ENCODE results near the gene PRPF19. TPM values are rescaled to one million over a fixed set of nuclear protein-coding genes. Genes with fewer than 3 reads are reported as not detected.
A peak's percentile ranks its signal among the peaks of the same experiment; 100 is the strongest.

PRPF19 gene
- total RNA-seq, 1 donor = 39.8 TPM

- peaks cover 30% of the 10 kb centered on the region for H3K79me2 ChIP-seq (ENCODE audit: insufficient read depth, low read length)
- peak within 1 kb of the TSS; percentile 99 for H3K4me2 ChIP-seq (ENCODE audit: insufficient read depth, low read length)
- peak within 1 kb of the TSS; percentile 89 for H3K4me3 ChIP-seq (ENCODE audit: insufficient read depth, low read length)
- peak; percentile 99 for DNase-seq (ENCODE audit: insufficient read length, low spot score, missing footprints)
- no peaks in the 10 kb centered on the region for H3K9me3 ChIP-seq (ENCODE audit: low read depth, low read length)
- peak within 1 kb of the TSS; percentile 99 for H2AFZ ChIP-seq (ENCODE audit: low read length)
- H3K4me1 ChIP-seq (ENCODE audit: insufficient read depth, low read length) = peaks cover 22% of the 10 kb centered on the region
- H4K20me1 ChIP-seq (ENCODE audit: insufficient read depth, low read length) = peaks cover 3% of the 10 kb centered on the region
- H3K36me3 ChIP-seq (ENCODE audit: insufficient read depth, low read length) = no peaks in the 10 kb centered on the region
- no peak for TF ChIP-seq CTCF (IDR thresholded peaks at IDR 0.05; ENCODE audit: extremely low read depth, low read depth, low read length)
- peak within 1 kb of the TSS; percentile 94 for H3K27ac ChIP-seq (ENCODE audit: low read depth, low read length)
- peaks cover 18% of the 10 kb centered on the region for H3K27me3 ChIP-seq (ENCODE audit: insufficient read depth, low read length)
These were observed 7.6 kb upstream of the PRPF19 start, which contains the start of gene TMEM109 for GRCh38 chr11:60913793-60914632. Gene TMEM109, plus strand, starts transcription at chr11:60914158. Its CDS starts 5,536 bp downstream, at chr11:60919694.

- H3K27me3 ChIP-seq (ENCODE audit: insufficient read depth, low read length) = peaks cover 18% of the 10 kb centered on the region
- H4K20me1 ChIP-seq (ENCODE audit: insufficient read depth, low read length) = peaks cover 3% of the 10 kb centered on the region
- no peak for TF ChIP-seq CTCF (IDR thresholded peaks at IDR 0.05; ENCODE audit: extremely low read depth, low read depth, low read length)
- peak overlapping the region; percentile 94 for H3K27ac ChIP-seq (ENCODE audit: low read depth, low read length)
- peak overlapping the region; percentile 99 for H3K4me2 ChIP-seq (ENCODE audit: insufficient read depth, low read length)
- H3K36me3 ChIP-seq (ENCODE audit: insufficient read depth, low read length) = no peaks in the 10 kb centered on the region
- H2AFZ ChIP-seq (ENCODE audit: low read length) = peak overlapping the region; percentile 99
- H3K79me2 ChIP-seq (ENCODE audit: insufficient read depth, low read length) = peaks cover 21% of the 10 kb centered on the region
- H3K9me3 ChIP-seq (ENCODE audit: low read depth, low read length) = no peaks in the 10 kb centered on the region
- H3K4me3 ChIP-seq (ENCODE audit: insufficient read depth, low read length) = peak overlapping the region; percentile 89
- no peak for DNase-seq (ENCODE audit: insufficient read length, low spot score, missing footprints)
- peaks cover 17% of the 10 kb centered on the region for H3K4me1 ChIP-seq (ENCODE audit: insufficient read depth, low read length)
These were observed 6.6 kb upstream of the PRPF19 start for GRCh38 chr11:60912851-60913528.

- Histone ChIP-seq H3K27ac (ENCODE audit: low read depth, low read length) (no peak overlapping the region), H3K9me3 (ENCODE audit: low read depth, low read length) (no peaks in the 10 kb centered on the region), H3K27me3 (ENCODE audit: insufficient read depth, low read length) (peaks cover 18% of the 10 kb centered on the region), H3K4me1 (ENCODE audit: insufficient read depth, low read length) (peaks cover 17% of the 10 kb centered on the region), H3K4me3 (ENCODE audit: insufficient read depth, low read length) (no peak overlapping the region), H3K4me2 (ENCODE audit: insufficient read depth, low read length) (no peak overlapping the region), H3K79me2 (ENCODE audit: insufficient read depth, low read length) (peaks cover 17% of the 10 kb centered on the region), H2AFZ (ENCODE audit: low read length) (peak overlapping the region; percentile 99), H3K36me3 (ENCODE audit: insufficient read depth, low read length) (no peaks in the 10 kb centered on the region), H4K20me1 (ENCODE audit: insufficient read depth, low read length) (peaks cover 3% of the 10 kb centered on the region)
- TF ChIP-seq CTCF (IDR thresholded peaks at IDR 0.05; ENCODE audit: extremely low read depth, low read depth, low read length) = no peak
- DNase-seq (ENCODE audit: insufficient read length, low spot score, missing footprints) = no peak
These were observed 6.0 kb upstream of the PRPF19 start for GRCh38 chr11:60912223-60912850.

Data from osteoblast (primary cell).